ENCODE data around the gene ZNF335.
"Not testable (repeated sequence)": the region's sequence is repeated elsewhere in the genome, so short reads cannot be mapped to it uniquely, and the experiment has no call there.

ZNF335 gene

GRCh38 chr20:45909336-45909808, 62.6 kb downstream of the ZNF335 start:
- no peak for DNase-seq

DNA sequence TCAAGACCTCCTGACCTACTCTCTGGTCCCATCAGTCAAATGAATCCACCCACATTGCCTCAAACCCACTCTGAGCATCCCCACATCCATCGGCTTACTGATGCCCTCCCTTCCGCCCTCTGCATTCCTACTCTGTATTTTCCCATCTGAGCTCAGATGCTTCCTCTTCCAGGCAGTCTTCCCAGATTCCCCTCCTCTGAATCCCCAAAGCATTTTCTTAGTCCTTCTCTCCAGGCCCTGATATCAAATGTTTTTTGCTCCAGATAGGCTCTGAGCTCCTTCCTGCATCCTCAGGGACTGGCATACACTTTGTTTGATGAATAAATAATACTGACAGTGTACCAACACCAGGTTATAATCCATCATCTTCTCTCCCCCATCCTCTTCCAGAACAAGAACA, 63.9 kb downstream of the ZNF335 start:
- DNase-seq, result no peak

GRCh38 chr20:45907219-45907948, 64.6 kb downstream of the ZNF335 start:
- no peak for DNase-seq

- DNase-seq, result no peak
Measured at GRCh38 chr20:45905505-45906079, 66.4 kb downstream of the ZNF335 start.

- no peak for DNase-seq
Measured at GRCh38 chr20:45904583-45905504, 67.2 kb downstream of the ZNF335 start.

GRCh38 chr20:45902199-45902701, 69.8 kb downstream of the ZNF335 start:
- no peak for DNase-seq

- not testable (repeated sequence) for DNase-seq
Measured at GRCh38 chr20:45901332-45901731, 70.7 kb downstream of the ZNF335 start.

DNA sequence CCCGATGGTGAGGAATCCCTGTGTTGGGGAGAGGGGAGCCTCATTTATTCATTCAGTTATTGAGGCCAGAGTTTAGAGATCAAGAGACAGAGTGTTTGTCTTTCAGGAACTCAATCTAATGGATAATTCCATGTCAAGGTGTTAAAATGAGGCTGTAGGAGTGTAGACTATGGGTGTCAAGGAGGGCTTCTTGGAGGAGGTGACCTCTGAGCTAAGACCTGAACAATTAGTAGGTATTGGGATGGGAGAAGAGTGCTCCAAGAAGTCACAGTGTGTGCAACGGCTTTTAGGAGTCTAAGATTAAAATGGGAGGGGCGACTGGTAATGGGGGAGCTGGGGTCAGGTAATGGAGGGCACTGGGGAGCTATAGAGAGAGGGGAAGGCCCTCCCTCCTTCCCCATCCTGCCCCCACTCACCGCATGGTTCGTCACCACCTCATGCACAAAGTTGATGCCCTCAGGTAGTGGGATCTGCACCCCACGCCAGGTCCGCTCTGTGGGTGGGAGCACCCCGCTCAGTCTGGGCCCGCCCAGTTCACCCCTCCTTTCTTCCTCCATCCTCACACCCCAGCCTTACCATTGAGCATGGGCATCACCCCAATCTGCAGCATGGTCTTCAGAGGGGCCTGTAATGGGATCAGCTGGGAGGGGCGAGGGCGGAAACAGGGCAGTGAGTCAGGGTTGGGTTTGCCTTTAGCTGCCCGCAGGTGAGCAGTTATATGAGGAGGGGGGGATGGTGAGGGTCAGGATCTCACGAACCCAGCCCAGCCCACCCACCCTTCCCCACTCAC, 72.8 kb downstream of the ZNF335 start:
- no peak for DNase-seq

Measured in activated CD4-positive, CD25-positive, alpha-beta regulatory T cell (primary cell).